Heart left ventricle (tissue), 13 donors: ENCODE measurements around the gene YBX1.
"Not testable (repeated sequence)": the region's sequence is repeated elsewhere in the genome, so short reads cannot be mapped to it uniquely, and the experiment has no call there.

Experiments
- CTCF ChIP-seq, 12 donors: fragments of 200-600 bp; sonication (generic) in 4 of 12; IDR thresholded peaks; one replicate each; pipeline versions ENCODE4 v1.5.0 to v1.8.0; 2018 to 2022; ENCODE audit warnings: antibody characterized with exemption in 12 of 12, mild to moderate bottlenecking in 5 of 12
- POLR2A ChIP-seq, 2 donors: fragments of 450-650 bp; IDR thresholded peaks; one replicate each; pipeline ENCODE4 v1.6.1; 2017; ENCODE audit warnings: antibody characterized with exemption in 2 of 2, mild to moderate bottlenecking in 2 of 2, moderate library complexity in 2 of 2
- donor health status: ischemic (EF 13 %, LVEDD 7.1; RV severe dilation, severe dysfunction).
- donor health status: DM: no; HTN: yes; CAD: no.
- donor health status: DM: no; HTN: no; CAD: no.
- donor health status: ischemic (EF 25% LVEDD 6.9; RV normal size, moderate dysfunction).
- donor health status: ischemic (EF 25% LVEDD 5.7; RV mildly dilated, moderate dysfunction).
- donor health status: ischemic (EF 35%, LVEDD 5.7; RV mildly dilated, moderate dysfunction).
- donor health status: nonischemic (EF 11% LVEDD 7.7; RV severe dilation, severe dysfunction).
- donor health status: DM: yes; HTN: yes; CAD: no.
- donor health status: PGD.
- donor health status: ischemic (EF 29% LVEDD 5.4; RV normal size, mild dysfunction).
- donor health status: nonischemic (EF 23%, LVEDD 6.1; RV moderate dilation, normal function).

GRCh38 chr1:42725820-42726219 lies 43.6 kb downstream of the YBX1 start:
- TF ChIP-seq CTCF, POLR2A (IDR thresholded peaks at IDR 0.05): not testable (repeated sequence)
